GM19467 (cell line): ENCODE data around the gene MAL.

Experiments used
- ATAC-seq: cut with Tn5 transposase; IDR thresholded peaks from one replicate; pipeline ENCODE4 v1.9.1; 2021; ENCODE audit warnings: mild to moderate bottlenecking, moderate library complexity; ENCODE audit not compliant: unreplicated experiment

The MAL gene

DNA sequence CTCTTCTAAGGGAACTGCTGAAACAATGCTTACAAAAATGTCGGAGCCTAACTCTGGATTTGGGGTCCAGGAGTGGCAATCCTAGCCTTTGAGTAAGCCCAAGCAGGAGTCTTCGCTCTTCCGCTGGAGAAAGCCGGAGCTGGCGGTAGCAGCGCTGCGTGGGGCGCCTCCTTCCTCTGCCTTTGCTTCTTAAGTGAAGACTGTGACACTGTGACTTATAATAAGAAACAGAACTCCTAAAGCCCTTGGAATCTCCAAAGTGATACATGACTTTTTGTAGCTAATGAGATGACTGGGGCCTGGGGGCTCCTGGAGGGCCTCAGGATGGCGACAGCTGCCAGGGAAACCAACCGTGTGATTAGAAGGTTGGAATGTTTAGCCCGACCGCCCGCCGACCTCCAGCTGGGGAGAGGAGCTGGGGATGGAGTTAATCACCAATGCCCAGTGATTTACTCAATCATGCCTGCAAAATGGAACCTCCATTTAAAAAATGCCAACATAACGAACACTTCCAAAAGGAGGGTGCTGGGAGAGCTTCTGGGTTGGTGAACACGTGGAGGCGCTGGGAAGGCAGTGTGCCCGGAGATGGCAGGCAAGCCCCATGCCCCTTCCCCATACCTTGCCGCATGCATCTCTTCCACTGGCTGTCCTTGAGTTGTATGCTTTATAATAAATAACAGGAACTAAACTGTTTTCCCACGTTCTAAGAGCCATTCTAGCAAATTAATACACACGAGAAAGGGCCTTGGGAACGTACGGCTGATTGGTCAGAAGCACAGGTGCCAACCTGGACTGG lies 29.0 kb upstream of the MAL start:
- no peak for ATAC-seq

DNA sequence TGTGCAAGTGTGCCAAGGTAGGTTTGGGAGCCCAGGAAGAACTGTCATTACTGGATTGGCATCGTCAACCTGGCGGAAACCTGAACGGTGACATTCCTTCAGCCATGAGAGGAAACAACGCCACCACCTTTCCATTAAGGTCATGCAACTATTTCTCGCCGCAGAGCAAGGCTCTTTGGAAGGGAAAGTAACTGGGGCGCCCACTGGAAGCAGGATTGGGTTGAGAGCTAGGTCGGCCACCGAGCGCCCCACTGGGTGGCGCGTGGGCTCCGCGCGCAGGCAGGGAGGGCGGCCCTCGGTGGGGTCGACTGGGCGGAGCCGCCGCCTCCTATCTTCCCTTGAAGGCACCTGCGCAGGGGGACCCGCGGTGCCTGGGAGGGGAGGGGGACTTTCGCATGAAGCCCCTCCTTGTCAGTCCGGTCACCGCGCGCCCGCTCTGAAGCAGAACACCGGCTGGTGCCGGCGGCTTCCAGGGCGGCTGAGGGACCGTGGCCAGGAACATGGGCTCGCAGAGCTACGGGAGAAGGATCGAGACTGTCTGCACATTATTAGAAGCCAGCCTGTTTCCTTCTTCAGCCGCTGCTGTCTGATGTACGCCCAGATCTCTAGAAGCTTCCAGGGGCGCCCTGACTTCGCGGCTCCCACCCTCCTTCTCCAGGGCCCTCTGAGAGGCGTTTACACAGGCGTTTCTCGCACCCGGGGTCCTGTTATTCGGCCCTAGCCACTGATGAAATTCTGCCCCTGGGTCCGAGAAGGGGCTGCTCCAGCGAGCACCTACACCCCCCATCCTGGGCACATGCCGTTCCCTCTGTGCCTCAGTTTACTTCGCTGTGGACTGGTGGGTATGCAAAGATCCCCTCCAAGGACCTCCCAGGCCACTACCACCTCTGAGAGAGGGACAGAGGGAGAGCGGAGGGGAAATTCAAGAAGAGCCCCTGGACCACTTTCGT lies 27.3 kb upstream of the MAL start:
- no peak for ATAC-seq

GRCh38 chr2:94999431-94999883 lies 26.1 kb upstream of the MAL start:
- no peak for ATAC-seq

- ATAC-seq, result no peak
These were observed 24.4 kb upstream of the MAL start for GRCh38 chr2:95001051-95001562.

GRCh38 chr2:95001701-95002100 lies 23.8 kb upstream of the MAL start:
- no peak for ATAC-seq

GRCh38 chr2:95002498-95002897 lies 23.0 kb upstream of the MAL start:
- no peak for ATAC-seq

GRCh38 chr2:95004287-95004686 lies 21.2 kb upstream of the MAL start:
- no peak for ATAC-seq

DNA sequence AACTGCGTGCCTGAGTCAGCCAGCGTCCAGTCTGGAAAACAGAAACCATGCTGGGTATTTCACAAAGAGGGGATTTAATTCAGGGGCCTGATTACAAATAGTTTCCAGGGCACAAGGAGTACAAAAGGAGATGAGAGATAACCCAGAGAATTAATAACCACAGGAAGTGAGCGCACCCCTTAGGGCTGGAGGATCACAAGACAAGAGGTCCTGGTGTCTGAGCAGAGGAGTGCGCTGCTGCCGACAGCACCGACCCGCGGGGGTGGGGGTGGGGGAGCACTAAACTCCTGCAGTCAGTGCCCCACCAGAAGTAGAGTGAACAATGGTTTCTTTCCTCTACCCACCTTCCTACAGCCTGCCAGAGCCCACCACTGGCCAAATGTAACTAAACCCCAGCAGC lies 20.8 kb upstream of the MAL start:
- no peak for ATAC-seq

DNA sequence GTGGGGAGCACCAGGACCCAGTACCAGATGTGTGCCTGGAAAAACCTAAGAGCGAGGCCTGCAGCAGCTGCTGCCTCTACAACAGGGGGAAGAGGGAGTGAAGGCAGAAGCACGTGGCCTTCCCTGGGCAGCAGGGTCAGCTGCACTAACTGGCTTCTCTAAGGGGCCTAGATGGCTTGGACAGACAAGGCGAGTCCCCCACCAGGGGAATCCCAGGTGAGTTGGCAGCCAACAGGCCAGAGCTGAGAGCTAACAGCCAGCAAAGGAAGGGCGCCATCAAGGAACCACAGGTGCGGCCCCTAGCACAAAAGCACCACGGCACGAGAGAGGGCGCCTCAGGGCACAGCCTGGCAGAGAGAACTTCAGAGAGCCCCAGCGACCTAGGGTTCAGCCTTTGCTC lies 19.8 kb upstream of the MAL start:
- ATAC-seq, result no peak

- ATAC-seq, result no peak
These were observed 18.9 kb upstream of the MAL start for GRCh38 chr2:95006588-95006987.

DNA sequence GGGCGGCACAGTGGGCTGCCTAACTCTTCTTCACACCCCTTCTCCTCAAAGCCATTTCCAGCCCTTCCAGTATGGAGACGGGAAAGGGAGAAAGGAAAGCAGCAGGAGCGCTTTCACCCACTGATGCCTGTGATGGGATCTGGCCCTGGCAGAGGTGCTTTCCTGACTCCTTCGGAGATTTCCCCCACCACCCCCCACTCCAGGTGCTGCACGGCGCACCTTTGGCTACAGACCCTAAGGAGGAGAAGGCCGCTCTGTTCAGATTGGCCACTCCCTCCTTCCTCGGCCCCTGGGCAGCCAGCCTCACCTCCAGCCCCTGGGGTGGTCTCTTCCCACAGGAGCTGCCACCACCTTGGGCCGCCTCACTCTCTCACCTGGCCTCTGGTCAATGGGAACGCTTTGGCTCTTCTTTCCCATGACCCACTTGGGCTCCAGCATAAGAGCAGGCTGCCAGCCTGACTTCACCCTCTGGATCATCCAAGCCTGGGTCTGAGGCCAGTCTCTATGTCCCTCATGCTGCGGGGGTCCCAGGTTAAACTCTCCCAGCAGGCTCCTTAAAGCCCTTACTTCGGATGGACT lies 18.4 kb upstream of the MAL start:
- ATAC-seq, result no peak

DNA sequence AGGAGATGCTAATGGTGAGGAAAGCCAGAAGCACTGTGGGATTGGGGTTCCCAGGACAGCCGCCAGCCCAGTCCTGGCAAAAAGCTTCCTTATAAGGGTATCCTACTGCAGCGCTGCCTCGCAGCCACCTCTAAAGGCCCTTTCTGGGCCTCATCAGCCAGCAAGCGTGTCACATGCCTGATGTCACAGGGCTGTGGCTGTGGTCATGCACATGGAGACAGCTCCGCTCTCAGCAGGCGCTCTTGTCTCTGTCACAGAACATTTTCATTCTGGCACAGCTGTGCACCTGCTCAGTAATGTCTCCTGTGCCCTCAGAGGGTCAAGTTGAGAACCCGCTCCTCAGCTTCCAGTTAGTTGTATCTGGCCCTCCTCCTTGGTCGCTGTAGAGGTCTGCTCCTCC lies 17.7 kb upstream of the MAL start:
- no peak for ATAC-seq

- no peak for ATAC-seq
These were observed 17.2 kb upstream of the MAL start for GRCh38 chr2:95008306-95008705.

DNA sequence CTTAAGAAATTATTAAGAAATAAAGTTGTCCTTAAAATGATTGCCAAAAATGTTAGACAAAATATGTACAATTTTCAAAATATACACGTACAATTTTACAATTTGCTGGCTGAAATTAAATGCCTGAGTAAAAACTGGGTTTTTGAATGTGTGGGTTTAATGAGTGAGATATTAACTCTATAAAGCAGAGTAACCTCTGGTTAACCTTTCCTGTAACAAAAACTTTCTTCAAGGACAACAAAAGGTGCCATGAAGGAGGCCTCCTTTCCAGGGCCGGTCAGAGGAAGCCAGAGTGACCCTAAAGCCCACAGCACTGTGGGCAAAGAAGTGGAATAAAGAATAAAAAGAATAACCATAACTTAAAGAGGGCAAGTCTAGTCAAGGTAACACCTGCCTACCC lies 16.5 kb upstream of the MAL start:
- ATAC-seq, result no peak

- no peak for ATAC-seq
These were observed 16.1 kb upstream of the MAL start for GRCh38 chr2:95009412-95009811.

DNA sequence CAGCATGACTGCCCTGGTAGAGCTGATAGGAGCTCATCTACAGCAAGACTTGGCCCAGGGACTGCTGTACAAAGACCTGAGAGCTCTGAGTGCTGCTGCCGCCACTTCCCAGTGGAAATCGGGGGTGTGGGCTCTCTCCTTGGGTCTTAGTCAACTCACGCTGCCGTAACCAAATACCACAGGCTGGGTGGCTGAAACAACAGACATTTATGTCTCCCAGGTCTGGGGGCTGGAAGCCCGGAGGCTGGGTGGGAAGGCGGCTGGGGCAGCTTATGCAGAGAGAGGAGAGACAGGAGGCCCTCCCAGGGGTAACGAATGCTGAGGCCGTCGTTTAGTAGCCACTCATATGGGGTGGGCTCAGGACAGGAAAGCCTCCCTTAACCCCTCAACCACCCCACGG lies 15.4 kb upstream of the MAL start:
- ATAC-seq, result no peak

DNA sequence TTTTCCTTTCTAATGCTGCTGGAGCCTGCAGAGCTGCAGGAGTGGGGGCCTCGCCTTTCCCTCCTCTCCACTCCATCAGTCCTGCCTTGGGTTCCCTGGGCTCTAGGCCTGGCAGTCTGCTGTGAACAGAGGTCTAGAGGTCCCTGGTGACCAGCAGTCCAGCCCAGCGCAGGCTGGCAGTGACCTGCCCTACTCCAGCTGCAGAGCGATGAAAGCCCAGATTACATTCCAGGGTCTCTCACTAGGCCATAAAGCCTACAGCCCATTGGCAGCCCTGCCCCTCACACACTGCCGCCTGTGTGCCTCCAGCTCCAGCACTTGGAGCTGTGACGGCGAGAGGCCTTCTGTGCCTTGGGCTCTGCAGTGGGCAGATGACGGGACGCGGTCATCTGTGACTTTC lies 14.8 kb upstream of the MAL start:
- ATAC-seq, result no peak

GRCh38 chr2:95012881-95013550 lies 12.5 kb upstream of the MAL start:
- ATAC-seq, result peak; percentile 86

- no peak for ATAC-seq
These were observed 11.8 kb upstream of the MAL start for GRCh38 chr2:95013726-95014125.

DNA sequence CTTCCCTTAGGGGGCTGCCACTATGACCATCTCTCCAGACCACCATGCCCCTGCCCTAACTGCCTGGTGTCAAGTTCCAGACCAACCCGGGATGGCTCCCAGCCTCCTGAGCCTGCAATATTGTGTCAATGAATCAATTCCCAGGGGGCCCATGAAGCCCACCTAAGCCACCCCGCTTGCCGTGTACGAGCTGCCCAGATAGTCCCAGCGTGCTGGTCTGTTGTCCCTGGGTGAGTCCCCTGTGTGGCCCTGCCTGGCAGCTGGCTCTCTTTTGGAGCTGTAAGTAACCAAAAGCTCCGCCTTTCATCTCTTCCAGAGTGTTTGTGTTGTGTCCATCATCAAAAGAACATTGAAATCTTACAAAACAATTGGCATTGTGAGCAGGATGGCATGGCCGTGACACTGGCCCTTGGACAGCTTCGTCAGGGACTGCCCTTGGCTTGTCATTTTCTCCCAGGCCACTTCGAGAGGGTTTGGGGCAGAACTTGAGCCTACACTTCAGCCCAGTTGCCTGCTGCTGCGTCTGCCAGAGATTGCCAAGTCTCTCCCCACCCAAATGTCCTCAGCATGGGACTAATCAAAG lies 11.3 kb upstream of the MAL start:
- no peak for ATAC-seq
